ENCODE measurements around the gene FLII. TPM values are rescaled to one million over a fixed set of nuclear protein-coding genes. Genes with fewer than 3 reads are reported as not detected.
A peak's percentile ranks its signal among the peaks of the same experiment; 100 is the strongest.

Gene FLII
- total RNA-seq, 2 experiments from 2014 or later = 155 to 219 TPM

DNA sequence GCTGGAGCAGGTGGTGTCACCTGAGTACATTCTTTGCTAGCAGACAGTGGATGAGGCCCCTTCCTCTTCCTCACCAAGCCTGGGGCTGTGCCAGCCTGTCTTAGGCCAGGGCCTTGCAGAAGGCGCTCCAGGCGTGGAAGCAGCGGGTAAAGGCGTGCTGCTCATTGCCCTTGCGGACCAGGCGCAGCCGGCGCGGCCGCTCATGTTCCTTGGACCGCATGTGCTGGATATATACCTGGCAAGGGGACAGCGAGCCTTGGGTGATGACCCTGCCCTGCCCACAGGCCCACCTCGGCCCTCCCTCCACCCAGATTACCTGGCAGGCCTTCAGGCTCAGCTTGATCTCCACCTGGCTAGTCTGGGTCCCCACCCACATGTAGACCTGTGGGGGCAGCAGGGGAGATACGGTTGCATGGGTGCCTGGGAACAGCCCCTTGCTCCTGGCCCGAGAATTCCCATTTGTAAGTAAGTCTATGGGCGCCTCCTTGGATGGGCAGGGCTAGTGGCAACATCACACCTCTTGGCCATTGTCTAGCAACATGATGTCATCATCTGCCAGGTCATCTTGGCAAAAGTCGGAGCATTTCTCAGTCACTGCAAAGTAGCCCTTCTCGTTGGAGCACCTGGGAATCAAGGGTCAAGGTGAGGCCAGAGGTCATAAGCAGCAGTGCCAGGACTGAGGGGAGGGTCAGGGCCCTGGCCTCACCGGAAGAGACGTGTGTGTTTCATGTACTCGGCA is 13.3 kb downstream of the FLII start:
- Histone ChIP-seq H3K36me3 (ENCODE audit: insufficient read depth, low read length) (peaks cover 45% of the 10 kb centered on the region; the same call in 1 of the 2 replicates), H3K79me2 (ENCODE audit: insufficient read depth, low read depth, low read length) (no peaks in the 10 kb centered on the region), H3K4me1 (ENCODE audit: insufficient read depth, low read length, poor library complexity, severe bottlenecking) (no peaks in the 10 kb centered on the region), H3K4me3 (ENCODE audit: low read depth, low read length, poor library complexity, severe bottlenecking) (no peak overlapping the region), H4K20me1 (ENCODE audit: insufficient read depth, low read length) (no peaks in the 10 kb centered on the region), H3K9me2 (ENCODE audit: insufficient read depth, low read length) (no peaks in the 10 kb centered on the region), H3K27ac (ENCODE audit: low read depth, low read length, poor library complexity, severe bottlenecking) (no peak overlapping the region), H2AFZ (ENCODE audit: low read length) (no peak overlapping the region), H3K9me3 (ENCODE audit: low read length) (no peaks in the 10 kb centered on the region), H3K4me2 (ENCODE audit: low read length) (no peak overlapping the region)
- TF ChIP-seq EZH2phosphoT487 (IDR thresholded peaks at IDR 0.05; ENCODE audit: borderline replicate concordance, low read depth, low read length) = no peak
- TF ChIP-seq, protein P1, sequence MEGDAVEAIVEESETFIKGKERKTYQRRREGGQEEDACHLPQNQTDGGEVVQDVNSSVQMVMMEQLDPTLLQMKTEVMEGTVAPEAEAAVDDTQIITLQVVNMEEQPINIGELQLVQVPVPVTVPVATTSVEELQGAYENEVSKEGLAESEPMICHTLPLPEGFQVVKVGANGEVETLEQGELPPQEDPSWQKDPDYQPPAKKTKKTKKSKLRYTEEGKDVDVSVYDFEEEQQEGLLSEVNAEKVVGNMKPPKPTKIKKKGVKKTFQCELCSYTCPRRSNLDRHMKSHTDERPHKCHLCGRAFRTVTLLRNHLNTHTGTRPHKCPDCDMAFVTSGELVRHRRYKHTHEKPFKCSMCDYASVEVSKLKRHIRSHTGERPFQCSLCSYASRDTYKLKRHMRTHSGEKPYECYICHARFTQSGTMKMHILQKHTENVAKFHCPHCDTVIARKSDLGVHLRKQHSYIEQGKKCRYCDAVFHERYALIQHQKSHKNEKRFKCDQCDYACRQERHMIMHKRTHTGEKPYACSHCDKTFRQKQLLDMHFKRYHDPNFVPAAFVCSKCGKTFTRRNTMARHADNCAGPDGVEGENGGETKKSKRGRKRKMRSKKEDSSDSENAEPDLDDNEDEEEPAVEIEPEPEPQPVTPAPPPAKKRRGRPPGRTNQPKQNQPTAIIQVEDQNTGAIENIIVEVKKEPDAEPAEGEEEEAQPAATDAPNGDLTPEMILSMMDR (conservative IDR thresholded peaks at IDR 0.05; ENCODE audit: low read length) = no peak
- POLR2A ChIA-PET = no interaction called here
- TSS peak; percentile 93 for BruUV-seq (replicated peaks)
- intact Hi-C loops (cut with micrococcal nuclease; ENCODE audit: unreplicated experiment) = loop anchor here (5.0 kb wide), 1 partner anchor 72 kb away; the partner anchor contains the start of gene SMCR8
- no peak for DNase-seq (ENCODE audit: low spot score)
- CTCF ChIA-PET (ENCODE audit: unreplicated experiment) = no interaction called here

DNA sequence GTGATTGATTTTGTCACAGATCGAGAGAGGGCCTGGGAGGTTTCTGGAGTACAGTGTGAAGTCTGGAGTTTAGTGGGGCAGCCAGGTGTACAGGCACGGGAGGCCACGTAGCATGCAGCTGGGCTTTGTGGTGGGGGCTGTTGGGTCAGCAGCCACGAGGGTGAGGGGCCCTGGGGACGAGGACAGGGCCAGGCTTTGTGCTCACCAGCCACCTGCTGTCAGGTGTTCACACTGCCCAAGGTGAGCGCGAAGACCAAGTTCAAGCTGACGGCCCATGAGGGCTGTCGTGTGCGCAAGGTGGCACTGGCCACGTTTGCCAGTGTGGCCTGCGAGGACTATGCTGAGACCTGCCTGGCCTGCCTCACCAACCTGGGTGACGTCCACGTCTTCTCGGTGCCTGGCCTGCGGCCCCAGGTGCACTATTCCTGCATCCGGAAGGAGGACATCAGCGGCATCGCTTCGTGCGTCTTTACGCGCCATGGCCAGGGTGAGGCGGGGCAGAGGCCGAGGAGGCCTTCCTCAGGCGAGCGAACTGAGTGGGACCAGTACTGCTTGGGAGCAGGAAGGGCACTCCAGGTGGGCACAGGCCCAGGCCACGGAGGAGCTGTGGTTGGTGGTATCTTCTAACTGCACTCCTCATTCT is 17.2 kb downstream of the FLII start:
- ChIA-PET POLR2A (no interaction called here), CTCF (ENCODE audit: unreplicated experiment) (no interaction called here)
- H3K27ac ChIP-seq (ENCODE audit: low read depth, low read length, poor library complexity, severe bottlenecking) = no peak overlapping the region
- H2AFZ ChIP-seq (ENCODE audit: low read length) = no peak overlapping the region
- no TSS peak for BruUV-seq (replicated peaks)
- H3K36me3 ChIP-seq (ENCODE audit: insufficient read depth, low read length) = peaks cover 17% of the 10 kb centered on the region; the same call in 1 of the 2 replicates
- no peaks in the 10 kb centered on the region for H3K79me2 ChIP-seq (ENCODE audit: insufficient read depth, low read depth, low read length)
- no peaks in the 10 kb centered on the region for H3K9me2 ChIP-seq (ENCODE audit: insufficient read depth, low read length)
- no peaks in the 10 kb centered on the region for H3K4me1 ChIP-seq (ENCODE audit: insufficient read depth, low read length, poor library complexity, severe bottlenecking)
- H3K4me2 ChIP-seq (ENCODE audit: low read length) = no peak overlapping the region
- no peak for DNase-seq (ENCODE audit: low spot score)
- no peak for TF ChIP-seq EZH2phosphoT487 (IDR thresholded peaks at IDR 0.05; ENCODE audit: borderline replicate concordance, low read depth, low read length)
- TF ChIP-seq, protein P1 (conservative IDR thresholded peaks at IDR 0.05; ENCODE audit: low read length) = no peak
- H3K4me3 ChIP-seq (ENCODE audit: low read depth, low read length, poor library complexity, severe bottlenecking) = no peak overlapping the region
- no peaks in the 10 kb centered on the region for H3K9me3 ChIP-seq (ENCODE audit: low read length)
- intact Hi-C loops (cut with micrococcal nuclease; ENCODE audit: unreplicated experiment) = no loop called here
- H4K20me1 ChIP-seq (ENCODE audit: insufficient read depth, low read length) = no peaks in the 10 kb centered on the region

DNA sequence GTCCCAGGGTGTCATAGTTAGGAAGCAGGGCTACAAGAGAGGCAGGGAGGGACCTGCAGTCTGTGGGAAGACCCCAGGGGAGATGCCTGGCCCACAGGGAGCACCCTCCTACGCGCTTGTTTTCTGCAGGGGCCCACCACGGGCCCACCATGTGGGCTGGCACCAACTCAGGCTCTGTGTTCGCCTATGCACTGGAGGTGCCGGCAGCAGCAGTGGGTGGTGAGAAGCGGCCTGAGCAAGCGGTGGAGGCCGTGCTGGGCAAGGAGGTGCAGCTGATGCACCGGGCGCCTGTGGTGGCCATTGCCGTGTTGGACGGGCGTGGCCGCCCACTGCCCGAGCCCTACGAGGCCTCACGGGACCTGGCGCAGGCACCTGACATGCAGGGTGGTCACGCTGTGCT is 18.1 kb downstream of the FLII start:
- BruUV-seq (replicated peaks) = no TSS peak
- no peaks in the 10 kb centered on the region for H3K4me1 ChIP-seq (ENCODE audit: insufficient read depth, low read length, poor library complexity, severe bottlenecking)
- intact Hi-C loops (cut with micrococcal nuclease; ENCODE audit: unreplicated experiment) = no loop called here
- H4K20me1 ChIP-seq (ENCODE audit: insufficient read depth, low read length) = no peaks in the 10 kb centered on the region
- CTCF ChIA-PET (ENCODE audit: unreplicated experiment) = no interaction called here
- no peak overlapping the region for H2AFZ ChIP-seq (ENCODE audit: low read length)
- POLR2A ChIA-PET = no interaction called here
- no peak overlapping the region for H3K4me3 ChIP-seq (ENCODE audit: low read depth, low read length, poor library complexity, severe bottlenecking)
- no peaks in the 10 kb centered on the region for H3K79me2 ChIP-seq (ENCODE audit: insufficient read depth, low read depth, low read length)
- no peaks in the 10 kb centered on the region for H3K9me2 ChIP-seq (ENCODE audit: insufficient read depth, low read length)
- no peak overlapping the region for H3K4me2 ChIP-seq (ENCODE audit: low read length)
- no peak overlapping the region for H3K27ac ChIP-seq (ENCODE audit: low read depth, low read length, poor library complexity, severe bottlenecking)
- H3K36me3 ChIP-seq (ENCODE audit: insufficient read depth, low read length) = peaks cover 8% of the 10 kb centered on the region; the same call in 1 of the 2 replicates
- DNase-seq (ENCODE audit: low spot score) = no peak
- no peak for TF ChIP-seq EZH2phosphoT487 (IDR thresholded peaks at IDR 0.05; ENCODE audit: borderline replicate concordance, low read depth, low read length)
- TF ChIP-seq, protein P1 (conservative IDR thresholded peaks at IDR 0.05; ENCODE audit: low read length) = no peak
- H3K9me3 ChIP-seq (ENCODE audit: low read length) = no peaks in the 10 kb centered on the region
